Tibial artery (tissue), 4 donors: ENCODE measurements around the gene MYO15B.

Experiments used
- DNase-seq, 2 donors: peaks; one replicate each; pipeline ENCODE4 v3.0.0-alpha.2; 2019
- H3K27ac ChIP-seq, 2 donors: fragments of 200-600 bp; sonication (generic) in 1 of 2; 1 replicate in 1 of 2; 2 replicates in 1 of 2; pipeline ENCODE4 v1.5.1; 2018 to 2019; ENCODE audit warnings: mild to moderate bottlenecking in 1 of 2
- H3K27me3 ChIP-seq, 2 donors: fragments of 200-600 bp; sonication (generic) in 1 of 2; one replicate each; pipeline versions ENCODE4 v1.5.1 to v1.6.0; 2016 to 2019
- H3K36me3 ChIP-seq, 3 donors: fragments of 200-600 bp; sonication (generic) in 2 of 3; one replicate each; pipeline ENCODE4 v1.5.1; 2016 to 2019; ENCODE audit warnings: mild to moderate bottlenecking in 2 of 3
- H3K4me1 ChIP-seq, 4 donors: fragments of 200-600 bp; sonication (generic) in 2 of 4; 1 replicate in 3 of 4; 2 replicates in 1 of 4; pipeline ENCODE4 v1.5.1; 2016 to 2019
- H3K4me3 ChIP-seq, 2 donors: fragments of 200-600 bp; sonication (generic) in 1 of 2; 1 replicate in 1 of 2; 2 replicates in 1 of 2; pipeline ENCODE4 v1.5.1; 2018 to 2019; ENCODE audit warnings: mild to moderate bottlenecking in 2 of 2
- H3K9me3 ChIP-seq, 3 donors: fragments of 200-600 bp; sonication (generic) in 1 of 3; one replicate each; pipeline ENCODE4 v1.5.1; 2016 to 2019
- intact Hi-C: fragments of 100-400 bp; cut with DNase I; formaldehyde crosslinking; loops from one replicate; pipeline ENCODE4 v1.15.0; 2023; ENCODE audit warnings: low total_unique reads
- TF ChIP-seq, protein P1 (sequence below), 2 experiments: fragments of 200-600 bp in 1 of 2; fragments of 450-650 bp in 1 of 2; IDR thresholded peaks; one replicate each; pipeline ENCODE4 v1.5.1; 2017 to 2019; ENCODE audit warnings: antibody characterized with exemption in 2 of 2, mild to moderate bottlenecking in 1 of 2, moderate library complexity in 1 of 2

MYO15B gene

DNA sequence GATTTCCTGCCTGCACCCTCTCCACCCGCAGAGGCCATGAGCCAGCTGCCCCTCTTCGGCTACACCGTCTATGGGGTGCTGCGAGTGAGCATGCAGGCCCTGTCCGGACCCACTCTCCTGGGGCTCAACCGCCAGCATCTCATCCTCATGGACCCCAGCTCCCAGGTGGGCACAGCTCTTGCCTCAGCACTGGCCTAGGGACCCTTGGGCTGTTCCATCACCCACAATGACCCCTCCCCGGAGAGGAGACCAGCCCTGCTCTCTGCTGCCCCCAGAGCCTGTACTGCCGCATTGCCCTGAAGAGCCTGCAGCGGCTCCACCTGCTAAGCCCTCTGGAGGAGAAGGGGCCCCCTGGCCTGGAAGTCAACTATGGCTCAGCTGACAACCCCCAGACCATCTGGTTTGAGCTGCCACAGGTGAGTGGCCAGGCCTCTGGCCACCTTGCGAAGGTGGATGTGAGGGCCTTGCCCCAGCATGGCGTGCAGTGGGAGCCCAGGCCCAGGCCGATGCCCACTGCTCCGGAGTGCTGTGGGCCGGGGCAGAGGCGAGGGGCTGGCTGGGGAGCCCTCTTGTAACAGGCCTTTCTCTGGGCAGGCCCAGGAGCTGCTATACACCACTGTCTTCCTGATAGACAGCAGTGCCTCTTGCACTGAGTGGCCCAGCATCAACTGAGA, 38.4 kb downstream of the MYO15B start:
- Histone ChIP-seq H3K4me3 (no peak overlapping the region), H3K36me3 (peaks cover 0 to 90% (median 26%) of the 10 kb centered on the region in 3 donors), H3K27ac (no peak overlapping the region), H3K4me1 (no peaks in the 10 kb centered on the region), H3K9me3 (no peaks in the 10 kb centered on the region), H3K27me3 (no peaks in the 10 kb centered on the region)
- TF ChIP-seq, protein P1, sequence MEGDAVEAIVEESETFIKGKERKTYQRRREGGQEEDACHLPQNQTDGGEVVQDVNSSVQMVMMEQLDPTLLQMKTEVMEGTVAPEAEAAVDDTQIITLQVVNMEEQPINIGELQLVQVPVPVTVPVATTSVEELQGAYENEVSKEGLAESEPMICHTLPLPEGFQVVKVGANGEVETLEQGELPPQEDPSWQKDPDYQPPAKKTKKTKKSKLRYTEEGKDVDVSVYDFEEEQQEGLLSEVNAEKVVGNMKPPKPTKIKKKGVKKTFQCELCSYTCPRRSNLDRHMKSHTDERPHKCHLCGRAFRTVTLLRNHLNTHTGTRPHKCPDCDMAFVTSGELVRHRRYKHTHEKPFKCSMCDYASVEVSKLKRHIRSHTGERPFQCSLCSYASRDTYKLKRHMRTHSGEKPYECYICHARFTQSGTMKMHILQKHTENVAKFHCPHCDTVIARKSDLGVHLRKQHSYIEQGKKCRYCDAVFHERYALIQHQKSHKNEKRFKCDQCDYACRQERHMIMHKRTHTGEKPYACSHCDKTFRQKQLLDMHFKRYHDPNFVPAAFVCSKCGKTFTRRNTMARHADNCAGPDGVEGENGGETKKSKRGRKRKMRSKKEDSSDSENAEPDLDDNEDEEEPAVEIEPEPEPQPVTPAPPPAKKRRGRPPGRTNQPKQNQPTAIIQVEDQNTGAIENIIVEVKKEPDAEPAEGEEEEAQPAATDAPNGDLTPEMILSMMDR (IDR thresholded peaks at IDR 0.05) = peak; percentile 14 to 35
- intact Hi-C loops = no loop called here
- no peak for DNase-seq

DNA sequence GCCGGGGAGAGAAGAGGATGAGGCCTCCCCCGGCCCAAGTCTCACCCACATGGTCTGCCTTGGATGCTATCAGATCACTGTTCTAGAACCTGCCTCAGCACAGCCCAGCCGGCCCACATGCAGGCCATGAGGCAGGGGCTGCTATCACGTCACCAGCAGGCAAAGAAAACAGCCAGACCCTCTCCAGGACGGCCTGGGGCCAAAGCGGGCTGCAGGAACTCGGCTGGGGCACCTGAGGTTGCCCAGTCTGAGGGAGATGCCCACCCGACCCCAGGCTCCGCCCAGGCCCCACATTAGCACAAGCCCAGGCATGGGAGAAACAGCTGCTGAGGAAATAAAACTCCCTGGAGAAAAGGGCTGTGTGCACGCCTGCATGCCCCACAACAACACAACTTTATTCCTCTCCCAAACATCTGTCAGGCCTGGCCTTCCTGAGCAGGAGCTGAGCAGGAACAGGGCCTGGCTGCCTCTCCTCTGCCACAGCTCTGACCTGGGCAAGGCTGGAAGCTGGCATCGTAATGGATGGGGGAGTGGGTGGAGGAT, 39.0 kb downstream of the MYO15B start:
- Histone ChIP-seq H3K4me3 (no peak overlapping the region), H3K36me3 (peaks cover 0 to 90% (median 20%) of the 10 kb centered on the region in 3 donors), H3K27ac (no peak overlapping the region), H3K9me3 (no peaks in the 10 kb centered on the region), H3K27me3 (no peaks in the 10 kb centered on the region), H3K4me1 (no peaks in the 10 kb centered on the region)
- intact Hi-C loops = no loop called here
- DNase-seq = no peak
- TF ChIP-seq, protein P1 (IDR thresholded peaks at IDR 0.05) = no peak

DNA sequence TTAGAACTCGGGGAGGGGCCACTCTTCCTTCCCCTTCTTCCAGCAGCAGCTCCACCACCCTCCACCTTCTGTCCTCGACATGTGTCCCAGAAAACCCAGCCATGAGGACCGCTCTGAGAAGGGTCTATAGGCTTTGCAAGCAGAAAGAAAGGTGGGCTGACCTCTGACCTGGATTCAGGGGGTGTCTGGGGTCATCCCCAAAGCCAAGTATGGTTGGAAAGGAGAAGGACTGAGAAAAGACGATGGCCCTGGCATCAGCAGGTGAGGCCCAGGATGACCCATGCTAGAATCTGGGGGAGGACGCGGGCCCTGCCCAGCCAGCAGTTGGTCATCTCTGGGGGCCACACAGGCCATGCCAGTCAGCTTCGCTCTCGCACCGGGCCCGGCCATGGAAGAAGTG, 39.5 kb downstream of the MYO15B start:
- H3K4me3 ChIP-seq = no peak overlapping the region
- intact Hi-C loops = no loop called here
- H3K27me3 ChIP-seq = no peaks in the 10 kb centered on the region
- TF ChIP-seq, protein P1 (IDR thresholded peaks at IDR 0.05) = no peak
- H3K36me3 ChIP-seq = peaks cover 0 to 86% (median 17%) of the 10 kb centered on the region in 3 donors
- DNase-seq = no peak
- no peak overlapping the region for H3K27ac ChIP-seq
- no peaks in the 10 kb centered on the region for H3K4me1 ChIP-seq
- no peaks in the 10 kb centered on the region for H3K9me3 ChIP-seq

DNA sequence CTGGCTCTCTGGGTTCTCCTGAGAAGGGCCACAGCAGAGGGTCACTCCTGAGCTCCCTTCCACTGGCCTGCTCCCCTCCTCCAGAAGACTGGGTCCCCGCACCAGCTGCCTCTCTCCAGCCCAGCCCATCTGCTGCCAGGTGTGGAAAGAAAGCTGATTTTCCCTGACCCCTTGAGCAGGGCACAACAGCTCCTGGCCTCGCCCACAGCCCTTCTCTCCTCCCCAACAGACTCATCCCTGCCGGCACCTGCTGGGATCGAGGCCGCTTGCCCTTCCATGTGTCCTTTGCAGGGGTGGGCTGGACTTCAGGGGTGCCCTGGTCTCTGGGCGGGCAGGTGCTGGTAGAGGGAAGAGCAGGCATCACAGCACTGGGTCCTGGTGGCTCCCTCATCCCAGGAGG, 40.8 kb downstream of the MYO15B start:
- DNase-seq = no peak
- Histone ChIP-seq H3K4me1 (peaks cover 2 to 13% (median 10%) of the 10 kb centered on the region in 4 donors), H3K27ac (no peak overlapping the region), H3K36me3 (peaks cover 0 to 74% (median 17%) of the 10 kb centered on the region in 3 donors), H3K4me3 (no peak overlapping the region), H3K27me3 (no peaks in the 10 kb centered on the region), H3K9me3 (no peaks in the 10 kb centered on the region)
- intact Hi-C loops = no loop called here
- TF ChIP-seq, protein P1 (IDR thresholded peaks at IDR 0.05) = no peak

DNA sequence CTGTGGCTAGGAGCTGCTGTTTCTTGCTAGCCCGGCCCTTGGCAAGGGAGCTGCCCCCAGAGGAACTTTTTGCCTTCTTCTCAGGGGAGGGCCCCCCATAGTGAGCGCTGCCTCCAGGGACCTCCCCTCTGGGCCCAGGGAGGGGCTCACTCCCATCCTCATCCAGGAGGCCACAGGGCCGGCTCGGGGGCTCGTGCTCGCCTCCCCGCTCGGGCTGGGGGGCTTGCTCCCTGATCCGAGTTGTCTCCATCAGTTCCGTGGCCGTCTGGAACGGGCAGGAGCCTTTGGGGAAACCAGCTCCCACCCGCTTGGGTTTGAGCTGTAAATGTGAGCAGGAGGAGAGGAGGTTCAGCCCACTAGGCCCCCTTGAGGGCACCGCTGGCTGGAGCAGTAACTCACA, 41.6 kb downstream of the MYO15B start:
- Histone ChIP-seq H3K36me3 (peaks cover 0 to 67% (median 17%) of the 10 kb centered on the region in 3 donors), H3K4me1 (peaks cover 9 to 20% (median 18%) of the 10 kb centered on the region in 4 donors), H3K4me3 (no peak overlapping the region), H3K9me3 (no peaks in the 10 kb centered on the region), H3K27me3 (no peaks in the 10 kb centered on the region), H3K27ac (no peak overlapping the region)
- TF ChIP-seq, protein P1 (IDR thresholded peaks at IDR 0.05) = no peak
- intact Hi-C loops = no loop called here
- DNase-seq = no peak
